DND-41 (cell line): ENCODE data around the gene PEX11G.
A peak's percentile ranks its signal among the peaks of the same experiment; 100 is the strongest.

Source experiments
- ATAC-seq: fragments of 200-7000 bp; cut with Tn5 transposase; 3 replicates; pipeline ENCODE4 v1.9.1; 2021; ENCODE audit warnings: low read depth; ENCODE audit not compliant: insufficient read depth
- DNase-seq: peaks from one replicate; pipeline ENCODE4 v3.0.0-alpha.2; 2020
- H2AFZ ChIP-seq: 2 replicates; pipeline ENCODE4 v1.6.0; 2012; ENCODE audit warnings: low read depth, low read length
- H3K27ac ChIP-seq: 2 replicates; pipeline ENCODE4 v1.5.1; 2012; ENCODE audit warnings: low read length, inconsistent platforms
- H3K27me3 ChIP-seq: fragments of 200-600 bp; sonication (generic); 2 replicates; pipeline ENCODE4 v1.6.0; 2012; ENCODE audit warnings: low read length, mild to moderate bottlenecking, inconsistent platforms; ENCODE audit not compliant: insufficient read depth, poor library complexity
- H3K36me3 ChIP-seq: 2 replicates; pipeline ENCODE4 v1.5.1; 2012; ENCODE audit warnings: low read length, inconsistent platforms; ENCODE audit not compliant: insufficient read depth
- H3K4me1 ChIP-seq: 2 replicates; pipeline ENCODE4 v1.5.1; 2012; ENCODE audit warnings: mild to moderate bottlenecking, low read length; ENCODE audit not compliant: insufficient read depth
- H3K4me2 ChIP-seq: 2 replicates; pipeline ENCODE4 v1.6.0; 2012; ENCODE audit warnings: mild to moderate bottlenecking, moderate library complexity, low read length, inconsistent platforms; ENCODE audit not compliant: insufficient read depth
- H3K4me3 ChIP-seq, 2 experiments: fragments of 200-600 bp in 1 of 2; shearing (Covaris generic) in 1 of 2; 2 replicates each; pipeline ENCODE4 v1.5.1; 2012 to 2016; ENCODE audit warnings: inconsistent platforms in 2 of 2, low read length in 2 of 2, mild to moderate bottlenecking in 2 of 2, low read depth in 1 of 2, moderate library complexity in 1 of 2
- H3K79me2 ChIP-seq: 2 replicates; pipeline ENCODE4 v1.6.0; 2012; ENCODE audit warnings: low read length, inconsistent platforms; ENCODE audit not compliant: insufficient read depth
- H3K9ac ChIP-seq: 2 replicates; pipeline ENCODE4 v1.6.0; 2012; ENCODE audit warnings: low read depth, mild to moderate bottlenecking, inconsistent platforms, low read length, moderate library complexity
- H3K9me3 ChIP-seq: 2 replicates; pipeline ENCODE4 v1.5.1; 2012; ENCODE audit warnings: low read length, moderate library complexity, mild to moderate bottlenecking, inconsistent platforms; ENCODE audit not compliant: insufficient read depth, severe bottlenecking
- H4K20me1 ChIP-seq: 2 replicates; pipeline ENCODE4 v1.6.0; 2012; ENCODE audit warnings: low read length; ENCODE audit not compliant: insufficient read depth
- EZH2 ChIP-seq: IDR thresholded peaks from 3 replicates; pipeline ENCODE4 v1.6.1; 2012; ENCODE audit warnings: borderline replicate concordance, low read depth, mild to moderate bottlenecking, moderate library complexity, low read length, inconsistent platforms; ENCODE audit not compliant: severe bottlenecking
- TF ChIP-seq, protein P1 (sequence below): IDR thresholded peaks from 2 replicates; pipeline ENCODE4 v1.5.1; 2012; ENCODE audit warnings: borderline replicate concordance, low read length, moderate library complexity, mild to moderate bottlenecking; ENCODE audit not compliant: poor library complexity, severe bottlenecking; ENCODE audit errors: extremely low read depth

The PEX11G gene

DNA sequence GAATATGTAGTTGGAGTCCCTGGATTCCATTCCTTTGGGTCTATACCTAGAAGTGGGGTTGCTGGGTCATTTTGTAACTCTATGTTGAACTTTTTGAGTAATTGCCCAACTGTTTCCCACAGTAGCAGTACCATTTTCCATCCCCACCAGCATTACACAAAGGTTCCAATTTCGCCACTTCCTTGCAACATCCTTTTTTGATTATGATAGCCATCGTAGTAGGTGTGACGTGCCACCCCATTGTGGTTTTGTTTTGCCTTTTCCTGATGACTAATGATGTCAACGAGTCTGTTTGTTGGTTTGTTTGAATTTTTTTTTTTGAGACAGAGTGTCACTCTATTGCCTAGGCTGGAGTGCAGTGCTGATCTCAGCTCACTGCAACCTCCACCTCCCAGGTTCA, 3.3 kb upstream of the PEX11G start:
- Histone ChIP-seq H3K4me3 (no peak overlapping the region), H3K36me3 (no peaks in the 10 kb centered on the region), H3K79me2 (no peaks in the 10 kb centered on the region), H3K27ac (no peak overlapping the region), H3K27me3 (peaks cover 2% of the 10 kb centered on the region), H3K4me2 (no peak overlapping the region), H4K20me1 (no peaks in the 10 kb centered on the region), H3K9me3 (no peaks in the 10 kb centered on the region), H3K9ac (no peak overlapping the region), H2AFZ (no peak overlapping the region), H3K4me1 (peaks cover 15% of the 10 kb centered on the region)
- ATAC-seq (no peak), DNase-seq (no peak)
- TF ChIP-seq, protein P1, sequence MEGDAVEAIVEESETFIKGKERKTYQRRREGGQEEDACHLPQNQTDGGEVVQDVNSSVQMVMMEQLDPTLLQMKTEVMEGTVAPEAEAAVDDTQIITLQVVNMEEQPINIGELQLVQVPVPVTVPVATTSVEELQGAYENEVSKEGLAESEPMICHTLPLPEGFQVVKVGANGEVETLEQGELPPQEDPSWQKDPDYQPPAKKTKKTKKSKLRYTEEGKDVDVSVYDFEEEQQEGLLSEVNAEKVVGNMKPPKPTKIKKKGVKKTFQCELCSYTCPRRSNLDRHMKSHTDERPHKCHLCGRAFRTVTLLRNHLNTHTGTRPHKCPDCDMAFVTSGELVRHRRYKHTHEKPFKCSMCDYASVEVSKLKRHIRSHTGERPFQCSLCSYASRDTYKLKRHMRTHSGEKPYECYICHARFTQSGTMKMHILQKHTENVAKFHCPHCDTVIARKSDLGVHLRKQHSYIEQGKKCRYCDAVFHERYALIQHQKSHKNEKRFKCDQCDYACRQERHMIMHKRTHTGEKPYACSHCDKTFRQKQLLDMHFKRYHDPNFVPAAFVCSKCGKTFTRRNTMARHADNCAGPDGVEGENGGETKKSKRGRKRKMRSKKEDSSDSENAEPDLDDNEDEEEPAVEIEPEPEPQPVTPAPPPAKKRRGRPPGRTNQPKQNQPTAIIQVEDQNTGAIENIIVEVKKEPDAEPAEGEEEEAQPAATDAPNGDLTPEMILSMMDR, result no peak
- no peak for TF ChIP-seq EZH2

DNA sequence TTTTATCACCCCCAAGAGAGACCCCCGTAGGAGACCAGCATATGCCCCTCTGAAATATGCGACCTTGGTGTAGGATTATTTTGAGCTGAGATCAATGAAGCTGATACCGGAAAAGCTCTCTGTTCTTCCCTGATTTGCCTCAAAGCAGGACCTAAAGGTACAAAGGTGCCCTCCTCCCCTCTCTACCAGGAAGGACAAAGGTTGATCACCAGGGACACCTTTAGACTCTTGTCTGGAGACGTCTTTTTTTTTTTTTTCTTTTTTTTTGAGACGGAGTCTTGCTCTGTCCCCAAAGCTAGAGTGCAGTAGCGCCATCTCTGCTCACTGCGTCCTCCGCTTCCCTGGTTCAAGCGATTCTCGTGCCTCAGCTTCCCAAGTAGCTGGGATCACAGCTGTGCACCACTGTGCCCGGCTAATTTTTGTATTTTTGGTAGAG, 792 bp upstream of the PEX11G start:
- TF ChIP-seq, protein P1, result no peak
- no peak for TF ChIP-seq EZH2
- peaks cover 15% of the 10 kb centered on the region for H3K4me1 ChIP-seq
- H4K20me1 ChIP-seq, result no peaks in the 10 kb centered on the region
- peak overlapping the region; percentile 62 for H2AFZ ChIP-seq
- no peak for ATAC-seq
- H3K27me3 ChIP-seq, result no peaks in the 10 kb centered on the region
- H3K9ac ChIP-seq, result no peak overlapping the region
- no peak overlapping the region; a peak in 1 of 4 replicates for H3K4me3 ChIP-seq
- H3K36me3 ChIP-seq, result no peaks in the 10 kb centered on the region
- H3K27ac ChIP-seq, result no peak overlapping the region
- no peak for DNase-seq
- peak overlapping the region; percentile 70; the same call in 1 of the 2 replicates for H3K4me2 ChIP-seq
- no peaks in the 10 kb centered on the region for H3K79me2 ChIP-seq
- no peaks in the 10 kb centered on the region for H3K9me3 ChIP-seq

DNA sequence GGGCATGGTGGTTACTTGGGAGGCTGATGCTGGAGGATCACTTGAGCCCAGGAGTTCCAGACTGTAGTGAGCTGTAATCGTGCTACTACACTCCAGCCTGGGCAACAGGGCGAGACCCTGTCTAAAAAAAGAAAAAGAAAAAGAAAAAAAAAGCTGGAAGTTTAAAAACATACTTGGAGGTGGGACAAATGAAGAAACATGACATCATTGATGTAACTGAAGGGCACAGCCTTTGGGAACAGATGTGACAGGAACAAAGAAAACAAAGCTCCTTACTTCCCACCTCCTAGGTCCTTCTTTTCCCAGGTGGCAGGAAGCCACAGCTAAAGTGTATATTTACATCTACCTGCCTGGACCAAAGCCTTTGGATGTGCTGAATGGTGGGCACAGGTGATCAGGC, 1.9 kb downstream of the PEX11G start:
- Histone ChIP-seq H3K27me3 (no peaks in the 10 kb centered on the region), H3K4me1 (peaks cover 15% of the 10 kb centered on the region), H3K4me2 (no peak overlapping the region), H3K9me3 (no peaks in the 10 kb centered on the region), H3K9ac (no peak overlapping the region), H3K79me2 (no peaks in the 10 kb centered on the region), H4K20me1 (no peaks in the 10 kb centered on the region), H3K4me3 (no peak overlapping the region), H3K27ac (no peak overlapping the region), H2AFZ (no peak overlapping the region), H3K36me3 (no peaks in the 10 kb centered on the region)
- TF ChIP-seq, protein P1, result no peak
- TF ChIP-seq EZH2, result no peak
- DNase-seq (no peak), ATAC-seq (no peak)

DNA sequence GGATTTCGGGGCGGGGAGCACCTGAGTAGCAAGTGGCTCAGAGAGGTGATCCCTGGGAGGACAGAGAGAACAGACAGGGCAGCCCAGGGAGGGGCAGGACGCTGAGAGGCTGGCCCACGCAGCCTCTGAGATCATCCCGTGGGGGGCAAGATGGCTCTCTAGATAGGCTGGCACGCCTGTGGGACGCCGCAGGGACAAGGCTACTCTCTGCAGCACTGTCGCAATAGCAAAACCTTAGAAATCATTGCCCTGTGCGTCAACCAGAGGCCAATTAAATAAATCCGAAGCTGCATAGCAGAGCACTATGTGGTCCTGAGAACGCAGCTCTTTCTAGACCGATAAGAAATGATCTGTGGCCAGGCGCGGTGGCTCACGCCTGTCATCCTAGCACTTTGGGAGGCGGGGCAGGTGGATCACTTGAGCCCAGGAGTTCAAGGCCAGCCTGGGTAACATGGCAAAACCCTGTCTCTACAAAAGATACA, 5.1 kb downstream of the PEX11G start:
- ATAC-seq (no peak), DNase-seq (no peak)
- Histone ChIP-seq H3K4me2 (no peak overlapping the region), H3K27ac (no peak overlapping the region), H2AFZ (no peak overlapping the region), H3K79me2 (no peaks in the 10 kb centered on the region), H3K36me3 (no peaks in the 10 kb centered on the region), H3K9ac (no peak overlapping the region), H3K4me3 (no peak overlapping the region), H3K9me3 (no peaks in the 10 kb centered on the region), H4K20me1 (no peaks in the 10 kb centered on the region), H3K4me1 (peaks cover 6% of the 10 kb centered on the region), H3K27me3 (no peaks in the 10 kb centered on the region)
- TF ChIP-seq, protein P1, result no peak
- TF ChIP-seq EZH2, result no peak
